ENCODE results near the gene LIMS2. TPM values are rescaled to one million over a fixed set of nuclear protein-coding genes. Genes with fewer than 3 reads are reported as not detected.

LIMS2 gene
- total RNA-seq, 2 experiments from 2014 or later: 1.6 to 24.9 TPM

DNA sequence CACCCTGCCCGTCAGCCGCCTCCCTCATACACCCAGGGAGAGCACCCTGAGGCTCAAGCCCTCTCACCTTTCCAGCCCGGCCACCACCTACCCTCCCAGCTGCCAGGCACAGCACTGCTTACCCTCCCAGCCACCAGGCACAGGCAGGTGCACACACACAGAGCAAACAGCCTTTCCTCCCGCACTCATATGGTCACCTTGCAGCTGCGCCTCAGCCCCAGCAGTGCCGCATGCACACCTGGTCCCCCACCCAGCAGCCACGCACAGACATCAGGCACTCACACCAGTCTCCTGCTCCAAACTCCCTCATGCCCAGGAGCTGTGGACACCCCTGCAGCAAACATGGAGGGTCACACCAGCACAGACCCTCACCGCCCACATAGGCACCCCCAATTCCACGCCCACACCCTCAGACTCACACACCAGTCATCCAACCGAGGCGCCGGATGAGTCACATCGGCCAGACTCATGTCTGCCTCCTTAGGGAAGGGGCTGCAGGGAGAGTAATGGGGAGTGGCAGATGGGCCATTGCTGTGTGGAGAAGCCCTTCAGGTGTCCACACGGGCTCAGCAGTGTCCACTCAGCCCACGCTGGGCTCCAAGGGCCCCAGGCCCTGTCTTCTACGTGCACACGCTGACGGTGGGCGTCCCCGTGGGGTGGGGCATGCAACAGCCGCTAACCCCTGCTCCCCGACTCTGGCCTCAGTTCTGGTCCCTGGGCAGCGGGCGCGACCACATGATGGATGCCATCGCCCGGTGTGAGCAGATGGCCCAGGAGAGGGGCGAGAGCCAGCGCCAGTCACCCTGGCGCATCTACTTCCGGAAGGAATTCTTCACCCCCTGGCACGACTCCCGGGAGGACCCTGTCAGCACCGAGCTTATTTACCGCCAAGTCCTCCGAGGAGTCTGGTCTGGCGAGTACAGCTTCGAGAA, 51.7 kb downstream of the LIMS2 start:
- Histone ChIP-seq H2AFZ (ENCODE audit: low read length) (no peak overlapping the region), H4K20me1 (ENCODE audit: insufficient read depth, low read length) (no peaks in the 10 kb centered on the region), H3K9me2 (ENCODE audit: insufficient read depth, low read length) (no peaks in the 10 kb centered on the region), H3K27ac (ENCODE audit: low read depth, low read length, poor library complexity, severe bottlenecking) (no peak overlapping the region), H3K36me3 (ENCODE audit: insufficient read depth, low read length) (no peaks in the 10 kb centered on the region), H3K4me1 (ENCODE audit: insufficient read depth, low read length, poor library complexity, severe bottlenecking) (no peaks in the 10 kb centered on the region), H3K4me2 (ENCODE audit: low read length) (no peak overlapping the region), H3K79me2 (ENCODE audit: insufficient read depth, low read depth, low read length) (no peaks in the 10 kb centered on the region), H3K4me3 (ENCODE audit: low read depth, low read length, poor library complexity, severe bottlenecking) (no peak overlapping the region), H3K9me3 (ENCODE audit: low read length) (no peaks in the 10 kb centered on the region)
- intact Hi-C loops (cut with micrococcal nuclease; ENCODE audit: unreplicated experiment): no loop called here
- ChIA-PET CTCF (ENCODE audit: unreplicated experiment) (no interaction called here), POLR2A (no interaction called here)
- TF ChIP-seq EZH2phosphoT487 (IDR thresholded peaks at IDR 0.05; ENCODE audit: borderline replicate concordance, low read depth, low read length): no peak
- TF ChIP-seq, protein P1, sequence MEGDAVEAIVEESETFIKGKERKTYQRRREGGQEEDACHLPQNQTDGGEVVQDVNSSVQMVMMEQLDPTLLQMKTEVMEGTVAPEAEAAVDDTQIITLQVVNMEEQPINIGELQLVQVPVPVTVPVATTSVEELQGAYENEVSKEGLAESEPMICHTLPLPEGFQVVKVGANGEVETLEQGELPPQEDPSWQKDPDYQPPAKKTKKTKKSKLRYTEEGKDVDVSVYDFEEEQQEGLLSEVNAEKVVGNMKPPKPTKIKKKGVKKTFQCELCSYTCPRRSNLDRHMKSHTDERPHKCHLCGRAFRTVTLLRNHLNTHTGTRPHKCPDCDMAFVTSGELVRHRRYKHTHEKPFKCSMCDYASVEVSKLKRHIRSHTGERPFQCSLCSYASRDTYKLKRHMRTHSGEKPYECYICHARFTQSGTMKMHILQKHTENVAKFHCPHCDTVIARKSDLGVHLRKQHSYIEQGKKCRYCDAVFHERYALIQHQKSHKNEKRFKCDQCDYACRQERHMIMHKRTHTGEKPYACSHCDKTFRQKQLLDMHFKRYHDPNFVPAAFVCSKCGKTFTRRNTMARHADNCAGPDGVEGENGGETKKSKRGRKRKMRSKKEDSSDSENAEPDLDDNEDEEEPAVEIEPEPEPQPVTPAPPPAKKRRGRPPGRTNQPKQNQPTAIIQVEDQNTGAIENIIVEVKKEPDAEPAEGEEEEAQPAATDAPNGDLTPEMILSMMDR (conservative IDR thresholded peaks at IDR 0.05; ENCODE audit: low read length): no peak
- no peak for DNase-seq (ENCODE audit: low spot score)
- no TSS peak for BruUV-seq (replicated peaks)

DNA sequence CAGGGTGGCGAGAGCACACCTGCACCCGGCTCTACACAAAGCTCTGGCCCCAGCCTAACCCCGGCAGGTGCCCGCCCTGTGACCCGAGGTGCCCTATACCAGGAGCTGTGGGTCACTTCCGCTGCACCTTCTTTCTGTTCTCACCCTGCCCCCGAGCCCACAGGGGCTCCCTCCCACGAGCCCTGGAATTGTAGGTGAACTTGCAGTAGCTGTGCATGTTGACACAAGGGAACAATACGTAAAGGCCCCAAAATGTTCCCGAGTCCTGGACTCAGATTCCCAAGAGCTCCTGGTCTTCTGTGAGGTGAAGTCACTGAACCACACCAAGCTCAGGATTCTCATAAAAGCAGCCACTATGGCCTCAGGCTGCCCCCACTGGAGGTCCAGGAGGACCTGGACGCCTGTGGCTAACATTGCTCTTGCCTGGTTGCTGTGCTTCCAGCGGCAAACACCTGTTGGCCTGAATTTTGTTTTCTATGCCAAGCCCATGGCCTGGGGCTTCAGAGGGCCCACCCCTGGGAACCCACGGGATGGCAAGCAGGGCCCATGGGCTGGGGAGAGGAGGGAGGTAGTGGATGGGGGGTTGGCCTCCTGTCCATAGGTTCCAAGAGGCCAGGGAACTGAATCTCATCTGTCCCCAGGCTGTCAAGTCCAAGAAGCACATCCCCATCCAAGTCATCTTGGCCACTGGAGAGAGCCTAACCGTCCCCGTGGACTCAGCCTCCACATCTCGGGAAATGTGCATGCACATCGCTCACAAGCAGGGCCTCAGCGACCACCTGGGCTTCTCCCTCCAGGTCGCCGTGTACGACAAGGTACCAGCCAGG, 52.6 kb downstream of the LIMS2 start:
- intact Hi-C loops (cut with micrococcal nuclease; ENCODE audit: unreplicated experiment): no loop called here
- no peaks in the 10 kb centered on the region for H3K79me2 ChIP-seq (ENCODE audit: insufficient read depth, low read depth, low read length)
- no peaks in the 10 kb centered on the region for H3K9me2 ChIP-seq (ENCODE audit: insufficient read depth, low read length)
- no peak overlapping the region for H3K4me2 ChIP-seq (ENCODE audit: low read length)
- no peaks in the 10 kb centered on the region for H3K36me3 ChIP-seq (ENCODE audit: insufficient read depth, low read length)
- H4K20me1 ChIP-seq (ENCODE audit: insufficient read depth, low read length): no peaks in the 10 kb centered on the region
- no peak overlapping the region for H2AFZ ChIP-seq (ENCODE audit: low read length)
- no peak for TF ChIP-seq EZH2phosphoT487 (IDR thresholded peaks at IDR 0.05; ENCODE audit: borderline replicate concordance, low read depth, low read length)
- TF ChIP-seq, protein P1 (conservative IDR thresholded peaks at IDR 0.05; ENCODE audit: low read length): no peak
- H3K27ac ChIP-seq (ENCODE audit: low read depth, low read length, poor library complexity, severe bottlenecking): no peak overlapping the region
- H3K4me3 ChIP-seq (ENCODE audit: low read depth, low read length, poor library complexity, severe bottlenecking): no peak overlapping the region
- no TSS peak for BruUV-seq (replicated peaks)
- no peak for DNase-seq (ENCODE audit: low spot score)
- H3K9me3 ChIP-seq (ENCODE audit: low read length): no peaks in the 10 kb centered on the region
- POLR2A ChIA-PET: no interaction called here
- CTCF ChIA-PET (ENCODE audit: unreplicated experiment): interaction anchor here (0.7 kb wide), 1 partner anchor 31 kb away, joined by 4 read pairs; no protein-coding TSS in a partner anchor
- no peaks in the 10 kb centered on the region for H3K4me1 ChIP-seq (ENCODE audit: insufficient read depth, low read length, poor library complexity, severe bottlenecking)
